SU-DHL-6 (cell line): ENCODE measurements around the gene ACOT2.
"Not testable (repeated sequence)": the region's sequence is repeated elsewhere in the genome, so short reads cannot be mapped to it uniquely, and the experiment has no call there.

Experiments used
- H2AFZ ChIP-seq: fragments of 200-600 bp; sonication (generic); 2 replicates; pipeline ENCODE4 v1.6.1; 2014; ENCODE audit warnings: low read depth, mild to moderate bottlenecking, moderate library complexity, mixed read lengths, antibody characterized with exemption, low read length; ENCODE audit not compliant: severe bottlenecking
- H3F3A ChIP-seq: fragments of 200-600 bp; shearing (Covaris generic); 2 replicates; pipeline ENCODE4 v1.6.0; 2016; ENCODE audit warnings: antibody characterized with exemption, mild to moderate bottlenecking; ENCODE audit not compliant: insufficient read depth
- H3K27ac ChIP-seq: fragments of 200-600 bp; sonication (generic); 2 replicates; pipeline ENCODE4 v1.5.1; 2016; ENCODE audit warnings: low read depth, mild to moderate bottlenecking, low read length, moderate library complexity, mixed read lengths
- H3K27me3 ChIP-seq: fragments of 200-600 bp; sonication (generic), shearing (Covaris generic); 2 replicates; pipeline ENCODE4 v1.6.0; 2014; ENCODE audit warnings: mild to moderate bottlenecking, low read length
- H3K36me3 ChIP-seq: fragments of 200-600 bp; sonication (generic); 2 replicates; pipeline ENCODE4 v1.6.1; 2014; ENCODE audit warnings: mild to moderate bottlenecking, low read length, mixed read lengths
- H3K4me2 ChIP-seq: fragments of 300-600, 200-600 bp; shearing (Covaris generic), sonication (generic); 2 replicates; pipeline ENCODE4 v1.6.0; 2014; ENCODE audit warnings: low read length, low read depth, mild to moderate bottlenecking; ENCODE audit not compliant: poor library complexity, severe bottlenecking
- H3K4me3 ChIP-seq: fragments of 200-600 bp; sonication (generic); 2 replicates; pipeline ENCODE4 v1.5.1; 2014; ENCODE audit warnings: antibody characterized with exemption, low read length, mild to moderate bottlenecking, mixed read lengths; ENCODE audit not compliant: insufficient read depth, poor library complexity, severe bottlenecking
- H3K79me2 ChIP-seq: fragments of 200-600 bp; sonication (generic); 2 replicates; pipeline ENCODE4 v1.6.1; 2014; ENCODE audit warnings: mild to moderate bottlenecking, low read length, moderate library complexity; ENCODE audit not compliant: insufficient read depth
- H3K9ac ChIP-seq: fragments of 200-600 bp; sonication (generic); 2 replicates; pipeline ENCODE4 v1.7.0; 2014; ENCODE audit warnings: mild to moderate bottlenecking, low read length
- H3K9me2 ChIP-seq: fragments of 200-600 bp; sonication (generic); replicated peaks from 2 replicates; pipeline ENCODE4 v1.6.1; 2014; ENCODE audit warnings: low read length; ENCODE audit not compliant: insufficient read depth
- H3K9me3 ChIP-seq: fragments of 200-600 bp; sonication (generic); 2 replicates; pipeline ENCODE4 v1.6.1; 2014; ENCODE audit warnings: low read length, mixed read lengths; ENCODE audit not compliant: insufficient read depth
- H4K20me1 ChIP-seq: fragments of 200-600 bp; sonication (generic); 2 replicates; pipeline ENCODE4 v1.6.1; 2014; ENCODE audit warnings: low read depth, mild to moderate bottlenecking, antibody characterized with exemption, low read length, moderate library complexity, mixed read lengths
- CTCF ChIP-seq: fragments of 200-600 bp; sonication (generic); IDR thresholded peaks from one replicate; pipeline ENCODE4 v1.5.1; 2017; ENCODE audit warnings: antibody characterized with exemption, mild to moderate bottlenecking, low read length, moderate library complexity; ENCODE audit not compliant: insufficient read depth, poor library complexity, severe bottlenecking
- EZH2phosphoT487 ChIP-seq: fragments of 200-600 bp; sonication (generic), shearing (Covaris generic); conservative IDR thresholded peaks from 2 replicates; pipeline ENCODE4 v1.6.1; 2018; ENCODE audit warnings: mild to moderate bottlenecking, antibody characterized with exemption, low read length, moderate library complexity, mixed read lengths

The ACOT2 gene

GRCh38 chr14:73582102-73582979 is 13.3 kb downstream of the ACOT2 start:
- not testable (repeated sequence) for H3K4me2 ChIP-seq, H3K9me2 ChIP-seq, H3K27me3 ChIP-seq, H3K79me2 ChIP-seq, H3K36me3 ChIP-seq, H3K9me3 ChIP-seq, H3K9ac ChIP-seq, H3K4me3 ChIP-seq, H2AFZ ChIP-seq, H3K27ac ChIP-seq, H3F3A ChIP-seq, H4K20me1 ChIP-seq

- no peaks in the 10 kb centered on the region for H3K9me2 ChIP-seq
- no peak overlapping the region for H3K4me3 ChIP-seq
- H3K9ac ChIP-seq = no peak overlapping the region
- no peaks in the 10 kb centered on the region for H3K79me2 ChIP-seq
- TF ChIP-seq CTCF (no peak), EZH2phosphoT487 (no peak)
- H3F3A ChIP-seq = no peaks in the 10 kb centered on the region
- no peak overlapping the region for H3K4me2 ChIP-seq
- H3K27ac ChIP-seq = no peak overlapping the region
- H2AFZ ChIP-seq = no peak overlapping the region
- no peaks in the 10 kb centered on the region for H3K27me3 ChIP-seq
- H3K9me3 ChIP-seq = no peaks in the 10 kb centered on the region
- no peaks in the 10 kb centered on the region for H3K36me3 ChIP-seq
- no peaks in the 10 kb centered on the region for H4K20me1 ChIP-seq
Measured at GRCh38 chr14:73588695-73589094, 19.7 kb downstream of the ACOT2 start.

GRCh38 chr14:73589116-73589515 is 20.1 kb downstream of the ACOT2 start:
- Histone ChIP-seq H3K4me3 (no peak overlapping the region), H3K9me2 (no peaks in the 10 kb centered on the region), H3K36me3 (no peaks in the 10 kb centered on the region), H3K9me3 (no peaks in the 10 kb centered on the region), H3K27ac (no peak overlapping the region), H3K9ac (no peak overlapping the region), H3K79me2 (no peaks in the 10 kb centered on the region), H4K20me1 (no peaks in the 10 kb centered on the region), H2AFZ (no peak overlapping the region), H3K27me3 (no peaks in the 10 kb centered on the region), H3F3A (no peaks in the 10 kb centered on the region), H3K4me2 (no peak overlapping the region)
- TF ChIP-seq CTCF (no peak), EZH2phosphoT487 (no peak)

GRCh38 chr14:73590673-73591004 is 21.6 kb downstream of the ACOT2 start:
- not testable (repeated sequence) for H3K79me2 ChIP-seq, H3K27ac ChIP-seq, H3K9me2 ChIP-seq, H3K9me3 ChIP-seq, H3K36me3 ChIP-seq, H3K4me3 ChIP-seq, H4K20me1 ChIP-seq, H3K27me3 ChIP-seq, H2AFZ ChIP-seq, H3K9ac ChIP-seq, H3K4me2 ChIP-seq, H3F3A ChIP-seq
